GM18505 (cell line): Measurements from ENCODE around the gene FAM3D.

Experiments used
- ATAC-seq: cut with Tn5 transposase; IDR thresholded peaks from one replicate; pipeline ENCODE4 v1.9.1; 2021; ENCODE audit not compliant: unreplicated experiment
- POLR2A ChIP-seq: IDR thresholded peaks from 4 replicates; pipeline ENCODE4 v1.6.1; 2011; ENCODE audit warnings: borderline replicate concordance; ENCODE audit not compliant: insufficient read depth, insufficient read length; ENCODE audit errors: extremely low read depth

The FAM3D gene

DNA sequence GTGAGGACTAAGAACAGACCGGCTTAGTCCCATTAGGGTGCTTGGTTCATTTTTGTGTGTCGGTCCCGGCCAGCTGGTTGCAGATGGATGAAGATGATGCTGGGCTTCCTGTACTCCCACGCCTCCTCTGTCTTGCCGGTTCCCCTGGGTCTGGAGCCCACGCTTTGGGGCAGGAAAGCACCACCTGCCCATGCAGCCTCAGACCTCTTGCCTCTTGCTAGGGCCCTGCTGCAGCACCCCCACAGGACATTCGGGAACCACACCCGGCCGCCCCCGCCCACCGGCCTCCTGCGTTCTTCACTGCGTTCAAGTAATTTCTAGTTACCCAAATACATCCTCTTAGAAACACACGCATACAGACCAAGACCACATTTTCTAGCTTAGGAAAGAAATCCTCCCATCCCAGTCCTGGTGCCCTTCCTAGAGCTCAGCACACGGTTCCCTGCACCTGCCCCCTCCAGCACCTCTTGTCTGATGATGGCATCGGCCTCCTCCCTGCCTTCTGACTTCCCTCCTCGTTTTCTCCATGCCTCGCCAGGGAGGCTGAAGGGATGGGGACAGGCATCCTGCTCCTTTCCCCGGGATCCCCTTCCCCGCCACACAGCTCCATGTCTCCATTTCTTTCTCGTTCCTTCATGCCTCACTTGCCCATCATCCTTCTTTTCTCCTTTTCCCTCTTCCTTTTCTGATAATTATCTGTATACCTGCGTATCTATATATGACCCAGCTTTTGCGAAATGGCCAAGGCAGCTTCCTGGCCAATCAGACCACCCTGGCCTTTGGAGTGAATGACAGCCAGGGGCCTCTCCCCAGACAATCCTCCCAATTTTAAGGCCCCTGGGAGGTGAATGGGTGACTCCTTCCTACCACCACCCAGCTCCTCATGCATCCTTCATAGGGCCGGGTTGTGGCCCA is 30.9 kb downstream of the FAM3D start:
- ATAC-seq = no peak
- no peak for TF ChIP-seq POLR2A

DNA sequence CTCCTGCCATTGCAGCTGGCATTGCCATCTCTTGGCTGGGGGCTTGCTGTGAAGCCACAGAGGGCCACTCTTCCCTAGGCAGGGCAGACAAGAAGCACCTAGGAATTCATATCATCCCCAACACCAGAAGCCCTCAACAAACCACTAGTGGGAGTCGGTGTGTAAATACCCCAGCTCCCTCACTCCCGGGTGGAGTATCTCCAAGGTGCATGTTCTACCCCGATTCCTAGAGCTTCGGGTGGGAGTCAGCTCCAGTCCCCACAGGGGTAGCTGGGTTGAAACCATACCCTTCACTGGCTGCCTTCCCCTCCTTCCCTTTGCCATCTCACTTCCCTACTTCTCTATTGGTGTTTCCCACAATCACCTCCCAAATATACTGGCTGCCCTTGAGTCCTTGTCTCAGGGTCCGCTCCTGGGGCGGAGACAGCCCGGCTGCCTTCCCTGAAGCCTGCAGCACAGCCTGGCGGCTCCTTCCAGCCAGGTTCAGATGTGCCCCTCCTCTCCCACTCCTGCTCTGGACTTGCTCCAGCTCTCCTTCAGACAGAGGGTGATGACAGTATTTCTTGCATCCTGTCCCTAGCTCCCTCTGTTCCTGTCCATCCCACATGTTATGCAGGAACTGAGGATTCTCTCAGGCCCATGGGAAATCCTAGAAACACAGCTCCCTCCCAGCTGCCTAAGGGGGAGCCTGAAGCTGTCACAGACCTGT is 33.3 kb downstream of the FAM3D start:
- no peak for TF ChIP-seq POLR2A
- ATAC-seq = no peak

DNA sequence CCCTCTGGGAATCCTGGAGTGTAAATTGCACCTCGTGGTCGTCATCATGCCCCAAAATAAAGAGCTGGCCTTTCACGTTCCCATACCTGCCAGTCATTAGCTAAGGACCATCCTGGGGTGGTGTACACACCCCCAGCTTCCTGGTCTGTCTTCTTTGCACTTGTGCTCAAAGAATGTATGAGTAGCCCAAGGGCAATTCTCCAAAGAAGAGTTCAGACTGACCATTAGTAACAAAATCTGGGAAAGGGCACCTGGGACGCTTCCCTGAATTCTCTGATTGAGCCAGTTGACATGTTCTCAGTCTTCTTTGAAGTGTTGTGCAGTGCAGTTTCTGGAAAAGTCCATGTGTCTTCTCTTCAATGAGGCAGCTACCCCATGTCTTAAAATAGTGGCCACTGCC is 34.8 kb downstream of the FAM3D start:
- TF ChIP-seq POLR2A = no peak

DNA sequence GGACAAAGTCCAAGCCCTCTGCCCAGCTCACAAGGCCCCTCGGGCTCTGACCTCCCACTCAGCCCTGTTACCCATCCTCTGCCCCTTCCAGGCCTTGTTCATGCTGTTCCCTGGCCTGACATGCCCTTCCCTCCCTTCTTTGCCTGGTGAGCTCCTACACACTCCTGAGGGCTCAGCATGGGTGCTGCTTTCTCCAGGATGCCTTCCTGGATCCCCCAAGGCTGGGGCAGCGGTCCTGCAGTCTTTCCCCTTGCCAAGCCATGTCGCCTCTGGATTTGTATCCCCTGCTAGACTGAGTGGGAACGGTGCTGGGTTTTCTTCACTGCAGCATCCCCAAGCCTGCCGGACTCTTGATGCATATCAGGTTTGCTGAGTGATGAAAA is 35.9 kb downstream of the FAM3D start:
- TF ChIP-seq POLR2A = no peak
- no peak for ATAC-seq

More for the DNA sequence above, 34.8 kb downstream of the FAM3D start:
- ATAC-seq = no peak

DNA sequence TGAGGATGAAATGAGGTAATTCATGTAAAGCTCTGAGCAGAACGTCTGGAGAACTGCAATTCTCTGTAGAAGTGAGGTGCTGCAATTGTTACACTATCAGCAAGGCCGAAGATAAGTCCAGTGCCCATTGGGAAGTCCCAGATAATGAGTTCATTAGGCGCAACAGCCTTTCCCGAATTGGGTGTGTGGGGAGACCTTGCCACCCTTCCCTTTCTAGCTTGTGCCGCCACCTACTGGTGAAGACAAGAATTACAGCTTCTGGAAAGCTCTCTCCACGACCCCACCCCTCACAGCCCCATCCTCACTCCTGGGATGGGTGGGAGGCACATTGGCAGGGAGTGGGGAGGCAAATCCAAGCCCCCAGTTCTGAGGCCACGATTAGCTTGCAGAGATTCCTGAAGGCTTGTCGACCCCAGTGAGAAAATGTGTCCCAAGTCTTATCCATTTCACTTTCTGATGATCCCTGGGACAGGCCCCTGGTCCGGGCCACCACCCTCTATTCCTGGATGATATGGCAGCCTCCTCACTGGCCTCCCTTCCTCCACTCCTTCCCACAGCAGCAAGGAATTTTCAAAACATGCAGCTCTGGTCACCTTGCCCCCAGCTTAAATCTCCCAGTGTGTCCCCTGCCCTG is 36.4 kb downstream of the FAM3D start:
- no peak for ATAC-seq

DNA sequence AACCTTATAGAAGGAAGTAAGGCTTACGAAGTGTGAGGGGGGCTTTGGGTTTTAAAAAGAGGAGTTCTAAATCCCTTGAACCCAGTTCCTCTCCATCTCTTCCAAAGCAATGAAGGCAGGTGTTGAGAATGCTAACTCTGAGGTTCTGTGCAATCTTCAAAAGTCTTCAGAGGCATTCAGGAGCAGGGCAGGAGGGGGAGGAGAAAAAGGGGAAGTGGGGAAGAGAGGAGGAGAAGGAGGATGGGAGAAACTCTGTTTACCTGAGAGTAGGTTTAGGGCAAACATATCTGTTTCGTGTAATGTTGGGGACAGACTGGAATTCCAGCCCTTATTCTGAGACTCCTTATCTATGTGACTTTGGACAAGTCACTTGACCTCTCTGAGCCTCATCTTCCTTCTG is 36.9 kb downstream of the FAM3D start:
- no peak for ATAC-seq
- no peak for TF ChIP-seq POLR2A

More for the DNA sequence above, 36.4 kb downstream of the FAM3D start:
- TF ChIP-seq POLR2A = no peak

DNA sequence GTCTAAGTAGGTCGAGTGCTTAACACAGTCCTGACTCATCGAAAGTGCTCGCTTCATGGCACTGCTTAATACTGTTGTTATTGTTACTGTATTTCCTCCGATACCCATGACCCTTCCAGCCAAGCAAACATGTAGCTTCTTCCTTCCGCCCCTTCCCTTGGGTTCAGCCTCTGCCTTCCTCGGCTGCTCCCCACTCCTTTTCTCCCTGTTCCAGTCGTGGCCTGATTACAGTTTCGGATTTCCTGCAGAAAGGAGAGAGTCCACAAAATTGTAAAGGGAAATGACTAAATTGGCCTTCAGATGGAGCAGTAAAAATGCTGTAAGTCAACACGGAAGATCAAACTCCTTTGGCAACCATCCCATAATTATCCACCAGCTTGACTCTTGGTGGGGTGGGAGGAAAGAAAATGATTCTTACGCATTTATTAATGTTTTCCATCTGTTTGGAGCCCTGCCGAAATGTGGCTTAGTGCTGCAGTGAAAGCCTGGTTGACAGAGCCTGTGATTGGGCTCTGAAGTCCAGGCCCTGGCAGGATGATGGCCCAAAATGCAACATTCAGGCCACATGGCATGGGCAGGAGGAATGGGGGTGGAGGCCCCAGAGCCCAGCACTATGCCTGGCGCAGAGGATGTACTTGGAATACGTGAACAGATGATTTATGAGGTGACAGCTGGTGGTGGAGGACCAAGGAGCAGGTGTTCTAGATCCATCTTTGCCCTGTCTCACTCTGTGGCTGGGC is 37.6 kb downstream of the FAM3D start:
- no peak for ATAC-seq
- TF ChIP-seq POLR2A = no peak

DNA sequence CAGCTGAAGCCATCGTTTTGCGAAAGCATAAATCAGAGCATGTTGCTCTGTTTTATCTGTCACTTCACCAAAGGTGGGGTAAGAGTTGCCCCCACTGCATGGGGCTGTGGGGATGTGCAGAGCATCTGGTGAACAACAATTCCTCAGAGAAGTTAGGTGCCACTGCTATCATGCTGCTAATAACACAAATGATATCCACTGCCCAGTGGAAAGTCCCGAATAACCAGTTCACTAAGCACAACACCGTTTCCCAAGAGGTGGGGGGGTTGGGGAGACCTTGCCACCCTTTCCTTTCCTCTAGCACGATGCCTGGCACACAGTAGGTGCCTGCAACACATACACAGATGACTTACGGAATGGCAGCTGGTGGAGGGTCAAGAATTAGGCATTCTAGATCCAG is 38.6 kb downstream of the FAM3D start:
- no peak for TF ChIP-seq POLR2A
- ATAC-seq = no peak

DNA sequence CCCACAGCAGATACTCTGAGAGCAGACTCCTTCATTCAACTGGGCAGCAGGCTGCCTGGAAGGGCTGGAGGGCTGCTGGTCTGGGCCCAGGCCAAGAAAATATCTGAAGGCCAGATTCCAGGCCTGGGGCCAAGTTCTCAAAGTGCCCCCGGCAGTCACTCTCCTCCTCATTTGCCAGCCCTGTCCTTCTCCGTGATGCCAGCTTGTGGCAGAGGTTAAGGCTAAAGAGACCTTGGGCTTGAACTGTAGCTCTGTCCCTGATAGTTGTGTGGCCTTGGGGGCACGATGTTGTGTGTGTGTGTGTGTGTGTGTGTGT is 39.0 kb downstream of the FAM3D start:
- ATAC-seq = no peak
- TF ChIP-seq POLR2A = no peak

DNA sequence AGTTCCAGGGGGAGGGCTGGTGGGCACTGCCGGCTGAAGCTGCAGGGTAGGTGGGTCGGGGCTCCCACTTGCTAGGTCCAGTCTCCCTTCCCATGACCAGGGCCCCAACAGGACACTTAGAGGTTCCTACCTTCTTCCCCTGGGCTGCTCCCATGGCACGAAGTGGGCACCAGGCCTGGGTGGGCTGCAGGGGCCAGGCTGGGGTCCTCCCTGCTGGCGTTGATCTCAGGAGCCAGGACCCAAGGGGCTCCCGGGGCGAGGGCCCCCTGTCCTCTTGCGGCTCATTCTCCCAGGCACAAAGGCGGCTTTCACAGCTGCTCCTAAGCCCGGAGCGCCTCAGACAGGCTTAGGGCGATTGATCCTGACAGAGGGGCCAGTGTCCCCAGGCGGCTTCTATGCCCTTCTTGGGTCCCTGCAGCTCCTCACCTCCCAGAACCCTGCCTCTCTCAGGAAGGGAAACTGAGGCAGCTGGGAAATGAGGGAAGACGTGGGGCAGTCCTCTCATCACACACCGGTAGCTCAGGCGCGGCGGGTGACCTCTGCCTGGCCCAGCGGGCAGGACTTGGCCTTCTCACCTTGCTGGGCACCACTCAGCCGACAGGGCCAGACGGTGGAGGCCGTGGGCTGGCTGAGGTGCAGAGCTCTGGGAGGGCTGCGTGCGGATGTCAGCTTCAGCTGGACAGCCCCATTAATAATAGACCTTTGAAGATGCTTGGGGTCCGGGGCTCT is 39.6 kb downstream of the FAM3D start:
- TF ChIP-seq POLR2A = no peak
- no peak for ATAC-seq

DNA sequence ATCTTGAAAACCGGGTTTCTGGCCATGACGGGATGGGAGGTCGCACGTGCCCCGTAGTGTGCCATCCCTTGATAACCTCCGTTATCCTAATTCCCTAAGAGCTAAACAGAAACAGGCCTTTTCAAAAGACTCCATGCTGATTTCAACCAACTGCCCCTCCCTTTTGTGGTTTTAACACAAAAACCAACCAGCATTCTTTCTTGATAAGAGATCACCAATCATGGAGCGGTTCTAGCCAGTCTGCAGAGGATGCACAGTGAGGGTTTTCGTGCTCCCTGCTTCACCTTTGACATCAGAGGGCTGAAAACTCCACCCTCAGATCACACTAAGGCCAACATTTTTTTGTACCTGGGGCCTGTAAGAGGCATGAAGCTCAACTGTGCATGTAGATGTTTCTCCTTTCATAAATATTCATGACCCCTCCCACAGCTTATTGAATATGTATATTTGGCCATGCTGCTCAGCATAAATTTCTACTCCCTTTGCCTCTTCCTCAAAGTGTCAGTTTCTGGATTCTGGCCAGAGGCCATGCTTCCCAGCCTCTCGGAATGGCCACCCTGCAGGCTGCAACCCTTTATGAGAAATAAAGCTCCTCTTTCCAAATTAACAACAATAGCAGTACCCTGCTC is 41.3 kb downstream of the FAM3D start:
- ATAC-seq = no peak
- no peak for TF ChIP-seq POLR2A

DNA sequence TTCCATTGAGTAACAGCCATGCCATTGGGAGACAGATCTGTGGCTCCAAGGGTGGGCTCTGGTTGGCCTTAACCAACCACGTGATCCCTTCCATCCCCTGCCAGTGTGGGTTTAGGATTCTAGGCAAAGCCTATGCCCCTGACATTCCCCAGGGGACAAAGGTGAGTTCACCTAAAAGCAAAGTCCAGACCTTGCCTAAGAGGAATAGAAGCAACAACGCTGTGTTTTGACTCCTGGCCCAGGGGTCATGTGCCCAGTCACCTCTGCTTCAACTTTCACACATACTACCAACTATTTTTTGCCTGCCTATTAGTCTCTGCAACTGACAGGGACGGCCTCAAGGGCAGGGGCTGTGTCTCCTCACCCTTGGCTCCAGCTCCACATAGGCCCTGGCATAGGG is 42.0 kb downstream of the FAM3D start:
- ATAC-seq = no peak
- TF ChIP-seq POLR2A = no peak
